Right ventricle myocardium inferior (tissue), 1 donor: ENCODE results near the gene IZUMO1R. TPM values are rescaled to one million over a fixed set of nuclear protein-coding genes. Genes with fewer than 3 reads are reported as not detected.
"Not testable (repeated sequence)": the region's sequence is repeated elsewhere in the genome, so short reads cannot be mapped to it uniquely, and the experiment has no call there.

Experiments
- ATAC-seq: fragments of 200-7000 bp; cut with Tn5 transposase; one replicate; pipeline ENCODE4 v1.9.1; 2020; ENCODE audit warnings: mild to moderate bottlenecking, moderate library complexity
- DNase-seq: peaks from one replicate; pipeline ENCODE4 v3.0.0; 2021; ENCODE audit errors: missing footprints
- intact Hi-C: fragments of 100-400 bp; cut with DNase I; formaldehyde crosslinking; loops from one replicate; pipeline ENCODE4 v1.11.0; 2022
- long read RNA-seq: library from polyadenylated mRNA; unstranded; transcript quantifications from one replicate; pipeline ENCODE4 v2.0.0, GENCODE V29; 2021
- total RNA-seq: library from RNA; stranded (reverse); fragmentation: NEBNext Ultra II Directional; extraction: Animal tissue kit (Norgen Biotek cat#: 25700); gene quantifications from one replicate; pipeline ENCODE4 v1.2.1, GENCODE V29; 2021
- donor health status: DM: no; HTN: yes; CAD: no; lungs with severe emphysema.

IZUMO1R gene
- not detected for total RNA-seq
- long read RNA-seq: 0 reads

GRCh38 chr11:94303966-94304958 is at the start of gene IZUMO1R:
IZUMO1R (plus strand) TSS chr11:94304580; CDS start chr11:94305637, 1,057 bp downstream.
- DNase-seq: no peak
- intact Hi-C loops: loop anchor here (2.0 kb wide), 1 partner anchor 15 kb away; no protein-coding TSS in a partner anchor
- peak; percentile 67 for ATAC-seq

GRCh38 chr11:94271885-94272372 is 32.5 kb upstream of the IZUMO1R start:
- no peak for ATAC-seq
- DNase-seq: no peak
- intact Hi-C loops: loop anchor here (10.0 kb wide), 1 partner anchor 87 kb away; no protein-coding TSS in a partner anchor

- intact Hi-C loops: loop anchor here (10.0 kb wide), 1 partner anchor 88 kb away; no protein-coding TSS in a partner anchor
- ATAC-seq (peak; percentile 93), DNase-seq (peak; percentile 47)
Observed at GRCh38 chr11:94272738-94273313, 31.6 kb upstream of the IZUMO1R start.

- ATAC-seq (no peak), DNase-seq (no peak)
- intact Hi-C loops: loop anchor here (10.0 kb wide), 1 partner anchor 91 kb away; no protein-coding TSS in a partner anchor
Observed at GRCh38 chr11:94275961-94276360, 28.4 kb upstream of the IZUMO1R start.

GRCh38 chr11:94276943-94277342 is 27.4 kb upstream of the IZUMO1R start:
- ATAC-seq: no peak
- DNase-seq: no peak
- intact Hi-C loops: loop anchor here (10.0 kb wide), 1 partner anchor 92 kb away; no protein-coding TSS in a partner anchor

GRCh38 chr11:94278207-94278606 is 26.2 kb upstream of the IZUMO1R start:
- not testable (repeated sequence) for ATAC-seq, DNase-seq
- intact Hi-C loops: loop anchor here (10.0 kb wide), 1 partner anchor 93 kb away; no protein-coding TSS in a partner anchor

- ATAC-seq (no peak), DNase-seq (no peak)
- intact Hi-C loops: loop anchor here (10.0 kb wide), 1 partner anchor 95 kb away; no protein-coding TSS in a partner anchor
Observed at GRCh38 chr11:94279996-94280395, 24.4 kb upstream of the IZUMO1R start.

GRCh38 chr11:94281324-94281723 is 23.1 kb upstream of the IZUMO1R start:
- intact Hi-C loops: no loop called here
- DNase-seq: no peak
- no peak for ATAC-seq

GRCh38 chr11:94283678-94284077 is 20.7 kb upstream of the IZUMO1R start:
- DNase-seq: no peak
- peak; percentile 76 for ATAC-seq
- intact Hi-C loops: no loop called here

- DNase-seq: no peak
- intact Hi-C loops: no loop called here
- ATAC-seq: no peak
Observed at GRCh38 chr11:94295534-94295933, 8.8 kb upstream of the IZUMO1R start.

GRCh38 chr11:94297985-94298576 is 6.3 kb upstream of the IZUMO1R start:
- no peak for ATAC-seq
- no peak for DNase-seq
- intact Hi-C loops: no loop called here

- DNase-seq (no peak), ATAC-seq (no peak)
- intact Hi-C loops: loop anchor here (2.0 kb wide), 1 partner anchor 14 kb away; no protein-coding TSS in a partner anchor
Observed at GRCh38 chr11:94302776-94303175, 1.6 kb upstream of the IZUMO1R start.

- intact Hi-C loops: no loop called here
- DNase-seq (no peak), ATAC-seq (peak; percentile 32)
Observed at GRCh38 chr11:94305146-94305545, 766 bp downstream of the IZUMO1R start.

GRCh38 chr11:94307101-94307791 is 2.9 kb downstream of the IZUMO1R start:
- intact Hi-C loops: no loop called here
- no peak for ATAC-seq
- DNase-seq: no peak

GRCh38 chr11:94308024-94308423 is 3.6 kb downstream of the IZUMO1R start:
- DNase-seq: no peak
- ATAC-seq: no peak
- intact Hi-C loops: no loop called here

- intact Hi-C loops: no loop called here
- ATAC-seq: no peak
- DNase-seq: no peak
Observed at GRCh38 chr11:94309757-94310156, 5.4 kb downstream of the IZUMO1R start.

- no peak for ATAC-seq
- intact Hi-C loops: no loop called here
- DNase-seq: no peak
Observed at GRCh38 chr11:94310191-94310875, 6.0 kb downstream of the IZUMO1R start.

- intact Hi-C loops: no loop called here
- ATAC-seq: no peak
- DNase-seq: no peak
Observed at GRCh38 chr11:94312339-94312738, 8.0 kb downstream of the IZUMO1R start.
